ENCODE data around the gene TOR4A.
A peak's percentile ranks its signal among the peaks of the same experiment; 100 is the strongest.

Gene TOR4A

GRCh38 chr9:137277329-137278041, at the start of gene TOR4A:
Gene TOR4A, plus strand, starts transcription at chr9:137277726. Its CDS starts 964 bp downstream, at chr9:137278690.
- DNase-seq = no peak

- DNase-seq = no peak
Measured at GRCh38 chr9:137227853-137228505, 49.5 kb upstream of the TOR4A start.

GRCh38 chr9:137228506-137228967, 49.0 kb upstream of the TOR4A start:
- peak; percentile 48 for DNase-seq

GRCh38 chr9:137228968-137229896, 48.3 kb upstream of the TOR4A start:
- no peak for DNase-seq

- no peak for DNase-seq
Measured at GRCh38 chr9:137229903-137230704, 47.4 kb upstream of the TOR4A start.

- DNase-seq = no peak
Measured at GRCh38 chr9:137230705-137231371, 46.7 kb upstream of the TOR4A start, which contains the start of gene SLC34A3. Gene SLC34A3, plus strand, starts transcription at chr9:137230901. Its CDS starts 802 bp downstream, at chr9:137231703.

- no peak for DNase-seq
Measured at GRCh38 chr9:137231372-137232039, 46.0 kb upstream of the TOR4A start.

GRCh38 chr9:137232101-137232500, 45.4 kb upstream of the TOR4A start:
- DNase-seq = no peak

- no peak for DNase-seq
Measured at GRCh38 chr9:137232510-137232909, 45.0 kb upstream of the TOR4A start.

GRCh38 chr9:137233143-137233980, 44.2 kb upstream of the TOR4A start:
- peak; percentile 93 for DNase-seq

GRCh38 chr9:137234055-137234697, 43.4 kb upstream of the TOR4A start:
- peak; percentile 78 for DNase-seq

GRCh38 chr9:137234758-137235423, 42.6 kb upstream of the TOR4A start:
- DNase-seq = no peak

GRCh38 chr9:137235424-137236237, 41.9 kb upstream of the TOR4A start:
- no peak for DNase-seq

GRCh38 chr9:137236238-137236935, 41.1 kb upstream of the TOR4A start:
- peak; percentile 94 for DNase-seq

GRCh38 chr9:137236936-137237421, 40.5 kb upstream of the TOR4A start:
- DNase-seq = peak; percentile 56

GRCh38 chr9:137237759-137238726, 39.5 kb upstream of the TOR4A start:
- peak; percentile 97 for DNase-seq

All from DMS53 (cell line).